ENCODE data around the gene SPDYC. TPM values are rescaled to one million over a fixed set of nuclear protein-coding genes. Genes with fewer than 3 reads are reported as not detected.

Gene SPDYC
- total and polyA plus RNA-seq, 9 of the 15 experiments (the other 6 are each of a cell fraction or from before 2014, with no cell fraction given): 4.4 to 18.8 (median 9.2) TPM

DNA sequence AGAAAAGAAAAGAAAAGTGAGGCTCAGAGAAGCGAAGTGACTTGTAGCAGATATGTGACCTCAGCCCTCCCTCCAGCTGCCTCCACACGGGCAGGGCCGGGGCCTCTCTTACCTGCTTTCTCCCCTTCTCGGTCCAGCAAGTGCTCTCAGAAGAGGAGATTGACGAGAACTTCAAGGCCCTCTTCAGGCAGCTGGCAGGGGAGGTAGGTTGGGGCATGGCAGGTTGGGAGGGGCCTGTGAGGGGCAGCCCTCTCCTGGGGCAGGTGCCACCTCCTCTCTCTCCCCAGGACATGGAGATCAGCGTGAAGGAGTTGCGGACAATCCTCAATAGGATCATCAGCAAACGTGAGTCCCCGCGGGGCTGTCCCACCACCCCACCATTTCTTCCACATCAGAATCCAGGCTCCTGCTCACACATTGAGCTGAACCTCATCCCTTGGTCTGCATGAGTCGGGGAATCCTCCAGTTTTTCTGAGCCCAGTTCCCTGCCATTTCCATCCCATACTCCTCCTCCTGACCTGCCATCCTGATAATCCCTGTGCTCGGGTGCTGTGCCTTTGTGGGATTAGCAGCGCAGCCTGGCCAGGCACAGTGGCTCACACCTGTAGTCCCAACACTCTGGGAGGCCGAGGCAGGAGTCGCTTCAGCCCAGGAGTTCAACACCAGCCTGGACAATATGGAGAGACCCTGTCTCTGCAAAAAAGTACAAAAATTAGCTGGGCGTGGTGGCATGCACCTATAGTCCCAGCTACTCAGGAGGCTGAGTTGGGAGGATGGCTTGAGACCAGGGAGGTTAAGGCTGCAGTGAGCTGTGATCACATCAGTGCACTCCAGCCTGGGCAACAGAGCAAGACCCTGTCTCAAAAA, 38.1 kb downstream of the SPDYC start:
- no peaks in the 10 kb centered on the region for H3K9me3 ChIP-seq (replicated peaks; ENCODE audit: control insufficient read depth, insufficient read depth, low read depth, low read length)
- FAIRE-seq (no peak), DNase-seq (ENCODE audit: extremely low read depth in 1 of 4, low spot score in 3 of 4) (no peak), ATAC-seq (no peak)
- no peak overlapping the region for H3K9ac ChIP-seq (ENCODE audit: insufficient read depth in 1 of 2, low read depth in 2 of 2, low read length in 2 of 2)
- no peaks in the 10 kb centered on the region for H4K20me1 ChIP-seq (replicated peaks; ENCODE audit: control insufficient read depth, insufficient read depth, low read length)
- H3K4me3 ChIP-seq: no peak overlapping the region
- intact Hi-C loops (cut with micrococcal nuclease) (no loop called here), in situ Hi-C loops (cut with MboI) (no loop called here)
- peaks cover 11 to 45% of the 10 kb centered on the region in 2 experiments; a peak in 4 of 5 replicates for H3K4me1 ChIP-seq (replicated peaks in 1 of 2; ENCODE audit: control insufficient read depth in 2 of 2, insufficient read depth in 2 of 2, low read length in 2 of 2)
- no peak overlapping the region for H3K4me2 ChIP-seq (ENCODE audit: insufficient read depth, low read length)
- no peak overlapping the region for H2AFZ ChIP-seq (ENCODE audit: low read depth, low read length)
- no peaks in the 10 kb centered on the region for H3K9me1 ChIP-seq (ENCODE audit: control insufficient read depth, insufficient read depth, low read length)
- H3K27ac ChIP-seq (ENCODE audit: extremely low read depth, low read depth, low read length): no peak overlapping the region
- WGBS (ENCODE audit: insufficient coverage, low coverage, missing lambda C conversion rate): 87% methylated on average over 14 of the region's 16 CpGs
- H3K27me3 ChIP-seq (ENCODE audit: control insufficient read depth in 2 of 2, insufficient read depth in 2 of 2, low read length in 2 of 2): no peaks in the 10 kb centered on the region
- TF ChIP-seq ZNF121 (CRISPR knock-in tag; conservative IDR thresholded peaks at IDR 0.05): peak; percentile 63
- TF ChIP-seq RBM22 (IDR thresholded peaks at IDR 0.05; ENCODE audit: low read depth, low read length, poor library complexity, severe bottlenecking): no peak
- POLR2A ChIA-PET: interaction anchor here (0.5 to 1.6 kb wide), 5 partner anchors 10 to 94 kb away, joined by 3 to 8 read pairs (median 3); partner anchors contain the start of gene POLA2
- BruUV-seq (replicated peaks): no TSS peak
- CTCF ChIA-PET (ENCODE audit: low intra/inter-chr PET ratio): no interaction called here
- H3K36me3 ChIP-seq (ENCODE audit: control insufficient read depth, insufficient read depth, low read length): peaks cover 78% of the 10 kb centered on the region
- no peaks in the 10 kb centered on the region for H3K79me2 ChIP-seq (ENCODE audit: control insufficient read depth, insufficient read depth, low read length)
